OCI-LY7 (cell line): ENCODE measurements around the gene PDE10A.

Experiments used
- CTCF ChIP-seq: fragments of 200-600 bp; sonication (generic); conservative IDR thresholded peaks from 2 replicates; pipeline ENCODE4 v1.5.1; 2014; ENCODE audit warnings: mild to moderate bottlenecking, antibody characterized with exemption, low read length, moderate library complexity, mixed read lengths
- EZH2phosphoT487 ChIP-seq: fragments of 200-600 bp; sonication (generic); IDR thresholded peaks from 2 replicates; pipeline ENCODE4 v1.6.1; 2018; ENCODE audit warnings: low read depth, borderline replicate concordance, mild to moderate bottlenecking, mixed run types, antibody characterized with exemption, low read length, moderate library complexity, mixed read lengths

GRCh38 chr6:165426892-165427291 is 236.1 kb downstream of the PDE10A start:
- TF ChIP-seq CTCF (no peak), EZH2phosphoT487 (no peak)
